ENCODE results near the gene TRAPPC3L. TPM values are rescaled to one million over a fixed set of nuclear protein-coding genes. Genes with fewer than 3 reads are reported as not detected.
A peak's percentile ranks its signal among the peaks of the same experiment; 100 is the strongest.

The TRAPPC3L gene
- total and polyA plus RNA-seq, 7 donors = 0.03 to 0.16 (median 0.06) TPM; not detected in 4

- Histone ChIP-seq H3K36me3 (ENCODE audit: insufficient read depth in 1 of 2, low read depth in 1 of 2) (no peaks in the 10 kb centered on the region), H3K4me3 (no peak overlapping the region), H3K9me3 (no peaks in the 10 kb centered on the region), H3K27me3 (ENCODE audit: insufficient read depth in 3 of 3, low read length in 2 of 3) (no peaks in the 10 kb centered on the region), H3K4me1 (peaks cover 3% of the 10 kb centered on the region), H3K27ac (no peak overlapping the region)
- DNase-seq (peak in 1 of 2 donors; percentile 31), ATAC-seq (peak; percentile 79 to 91 (median 90))
- intact Hi-C loops (cut with DNase I) = loop anchor here (5.0 to 10.0 kb wide), 3 partner anchors 90 to 245 kb away; no protein-coding TSS in a partner anchor
- WGBS, 3 donors = 82 to 87% (median 86%) methylated on average over 12 of the region's 12 CpGs
- peak; percentile 85 for TF ChIP-seq CTCF (IDR thresholded peaks at IDR 0.05)
Measured at GRCh38 chr6:116531675-116532570, 13.6 kb downstream of the TRAPPC3L start.

DNA sequence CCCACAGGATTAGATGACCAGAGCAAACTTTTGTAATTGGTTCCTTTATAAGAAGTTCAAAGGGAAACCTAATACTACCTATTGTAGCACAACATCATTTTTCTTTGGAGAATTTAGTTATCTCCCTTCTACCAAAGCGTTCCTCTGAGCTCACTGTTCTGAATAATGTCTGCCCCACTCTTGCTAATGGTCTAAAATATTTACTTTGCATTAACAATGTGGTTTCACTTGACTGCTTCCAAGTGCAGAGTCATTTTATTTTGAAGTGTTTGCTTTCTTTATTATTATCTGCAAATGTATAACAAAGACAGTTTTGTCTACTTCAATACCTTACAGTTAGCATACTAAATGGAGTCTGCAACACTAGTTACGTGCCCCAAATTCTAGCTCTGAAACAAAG lies 15.0 kb downstream of the TRAPPC3L start:
- 83 to 88% (median 84%) methylated on average over 2 of the region's 2 CpGs for WGBS, 3 donors
- Histone ChIP-seq H3K27me3 (ENCODE audit: insufficient read depth in 3 of 3, low read length in 2 of 3) (no peaks in the 10 kb centered on the region), H3K4me1 (no peaks in the 10 kb centered on the region), H3K27ac (no peak overlapping the region), H3K4me3 (no peak overlapping the region), H3K9me3 (no peaks in the 10 kb centered on the region), H3K36me3 (ENCODE audit: insufficient read depth in 1 of 2, low read depth in 1 of 2) (no peaks in the 10 kb centered on the region)
- intact Hi-C loops (cut with DNase I) = loop anchor here (5.0 to 10.0 kb wide), 3 partner anchors 88 to 243 kb away; no protein-coding TSS in a partner anchor
- ATAC-seq = no peak
- DNase-seq = no peak
- TF ChIP-seq CTCF (IDR thresholded peaks at IDR 0.05) = no peak

DNA sequence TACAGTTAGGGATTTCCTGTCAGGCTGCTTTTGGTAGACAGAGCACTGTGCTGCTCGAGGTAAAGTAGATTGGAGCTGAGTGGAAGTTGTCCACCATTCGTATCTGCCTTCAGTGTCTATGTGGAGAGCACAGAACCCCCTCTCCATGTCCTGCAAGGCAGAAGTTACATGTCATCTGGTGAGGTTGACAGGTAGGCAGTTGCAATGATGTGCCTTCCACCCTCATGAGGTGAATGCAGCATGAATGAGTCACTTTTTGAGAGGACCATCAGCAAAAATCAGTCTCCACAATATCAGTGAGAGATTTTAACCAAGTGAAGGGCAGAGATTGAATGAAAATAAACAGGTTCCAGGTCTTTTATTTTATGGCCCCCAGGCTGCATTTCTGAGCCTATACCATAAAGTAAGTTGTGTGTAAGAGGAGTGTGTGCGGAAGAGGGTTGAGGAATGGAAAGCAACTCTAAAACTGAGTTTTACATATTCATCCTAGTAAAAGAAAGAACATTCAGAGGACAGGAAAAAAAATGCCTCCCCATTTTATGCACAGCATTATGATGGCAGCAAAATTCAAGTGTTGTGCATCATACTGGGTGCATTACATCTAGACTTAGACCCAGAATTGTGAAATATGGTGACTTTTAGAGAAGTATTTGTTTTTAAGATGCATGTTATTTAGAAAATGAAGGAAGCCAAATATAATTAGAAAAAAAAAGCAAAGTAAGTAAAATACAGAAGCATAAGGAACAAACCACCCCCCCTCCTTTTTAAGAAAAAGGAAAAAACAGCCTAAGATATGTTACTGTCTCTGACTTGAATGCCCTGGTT lies 15.8 kb downstream of the TRAPPC3L start:
- H3K4me3 ChIP-seq = no peak overlapping the region
- no peak for ATAC-seq
- no peaks in the 10 kb centered on the region for H3K4me1 ChIP-seq
- WGBS, 3 donors = 70 to 77% (median 76%) methylated on average over 3 of the region's 3 CpGs
- no peak for DNase-seq
- no peak overlapping the region for H3K27ac ChIP-seq
- H3K9me3 ChIP-seq = no peaks in the 10 kb centered on the region
- TF ChIP-seq CTCF (IDR thresholded peaks at IDR 0.05) = no peak
- intact Hi-C loops (cut with DNase I) = loop anchor here (5.0 to 10.0 kb wide), 3 partner anchors 87 to 242 kb away; no protein-coding TSS in a partner anchor
- no peaks in the 10 kb centered on the region for H3K27me3 ChIP-seq (ENCODE audit: insufficient read depth in 3 of 3, low read length in 2 of 3)
- H3K36me3 ChIP-seq (ENCODE audit: insufficient read depth in 1 of 2, low read depth in 1 of 2) = no peaks in the 10 kb centered on the region

DNA sequence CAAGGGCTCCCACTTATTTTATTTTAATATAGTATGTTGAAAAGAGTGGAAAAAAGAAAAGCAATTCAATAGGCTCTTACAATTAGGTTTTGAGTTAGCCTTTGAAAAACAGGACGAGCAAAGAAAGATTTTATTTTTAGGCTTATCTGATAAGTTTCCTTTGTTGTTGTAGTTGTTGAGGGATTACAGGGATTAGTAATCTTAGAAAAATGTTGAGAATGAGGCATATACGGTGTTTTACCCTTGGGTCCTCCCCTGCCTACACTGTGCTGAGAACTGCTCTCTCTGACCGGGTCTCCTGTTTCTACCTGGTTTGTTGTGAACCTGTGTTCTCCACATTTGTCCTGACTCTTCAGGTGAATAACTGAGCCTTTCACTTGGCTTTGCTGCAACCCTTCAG lies 16.7 kb downstream of the TRAPPC3L start:
- no peaks in the 10 kb centered on the region for H3K4me1 ChIP-seq
- intact Hi-C loops (cut with DNase I) = no loop called here

More for the DNA sequence above, 16.7 kb downstream of the TRAPPC3L start:
- Histone ChIP-seq H3K4me3 (no peak overlapping the region), H3K27me3 (ENCODE audit: insufficient read depth in 3 of 3, low read length in 2 of 3) (no peaks in the 10 kb centered on the region), H3K36me3 (ENCODE audit: insufficient read depth in 1 of 2, low read depth in 1 of 2) (no peaks in the 10 kb centered on the region), H3K9me3 (no peaks in the 10 kb centered on the region), H3K27ac (no peak overlapping the region)
- no peak for TF ChIP-seq CTCF (IDR thresholded peaks at IDR 0.05)
- ATAC-seq = no peak
- 37 to 58% (median 49%) methylated on average over 3 of the region's 3 CpGs for WGBS, 3 donors
- no peak for DNase-seq
